Stimulated activated naive CD8-positive, alpha-beta T cell treated with anti-CD3 and anti-CD28 coated beads, Interleukin-15, Interleukin-2, amounts not matched to agents 100 U/mL and 50 U/mL, for 24 hours (primary cell): ENCODE data around the gene GBP7.

Experiments used
- ATAC-seq: fragments of 150-1000 bp; cut with Tn5 transposase; one replicate; pipeline ENCODE4 v1.10.0; 2021
- DNase-seq: peaks from one replicate; pipeline ENCODE4 v3.0.0; 2021

GBP7 gene

GRCh38 chr1:89121641-89122040, 54.2 kb downstream of the GBP7 start:
- DNase-seq (no peak), ATAC-seq (no peak)

- no peak for ATAC-seq
These were observed 61.1 kb downstream of the GBP7 start for GRCh38 chr1:89114662-89115061.

GRCh38 chr1:89112871-89113613, 62.8 kb downstream of the GBP7 start:
- no peak for DNase-seq
- ATAC-seq, result no peak

More at GRCh38 chr1:89114662-89115061, 61.1 kb downstream of the GBP7 start:
- DNase-seq, result no peak

- ATAC-seq, result no peak
- no peak for DNase-seq
These were observed 71.1 kb downstream of the GBP7 start for GRCh38 chr1:89104687-89105086.

GRCh38 chr1:89104147-89104546, 71.7 kb downstream of the GBP7 start:
- DNase-seq, result no peak
- no peak for ATAC-seq

GRCh38 chr1:89102021-89102420, 73.8 kb downstream of the GBP7 start:
- ATAC-seq (no peak), DNase-seq (no peak)

GRCh38 chr1:89100412-89100811, 75.4 kb downstream of the GBP7 start:
- no peak for ATAC-seq
- DNase-seq, result no peak

- DNase-seq (no peak), ATAC-seq (no peak)
These were observed 76.9 kb downstream of the GBP7 start for GRCh38 chr1:89098857-89099256.

- ATAC-seq (no peak), DNase-seq (no peak)
These were observed 80.1 kb downstream of the GBP7 start for GRCh38 chr1:89095737-89096136.

GRCh38 chr1:89089962-89090361, 85.8 kb downstream of the GBP7 start:
- no peak for ATAC-seq
- DNase-seq, result no peak

- DNase-seq (no peak), ATAC-seq (no peak)
These were observed 87.2 kb downstream of the GBP7 start for GRCh38 chr1:89088572-89088971.

GRCh38 chr1:89087241-89087640, 88.6 kb downstream of the GBP7 start:
- ATAC-seq (no peak), DNase-seq (no peak)

- DNase-seq (peak; percentile 48), ATAC-seq (peak; percentile 40)
These were observed 90.0 kb downstream of the GBP7 start for GRCh38 chr1:89085781-89086180.
